ENCODE results near the gene SGCA.

DNA sequence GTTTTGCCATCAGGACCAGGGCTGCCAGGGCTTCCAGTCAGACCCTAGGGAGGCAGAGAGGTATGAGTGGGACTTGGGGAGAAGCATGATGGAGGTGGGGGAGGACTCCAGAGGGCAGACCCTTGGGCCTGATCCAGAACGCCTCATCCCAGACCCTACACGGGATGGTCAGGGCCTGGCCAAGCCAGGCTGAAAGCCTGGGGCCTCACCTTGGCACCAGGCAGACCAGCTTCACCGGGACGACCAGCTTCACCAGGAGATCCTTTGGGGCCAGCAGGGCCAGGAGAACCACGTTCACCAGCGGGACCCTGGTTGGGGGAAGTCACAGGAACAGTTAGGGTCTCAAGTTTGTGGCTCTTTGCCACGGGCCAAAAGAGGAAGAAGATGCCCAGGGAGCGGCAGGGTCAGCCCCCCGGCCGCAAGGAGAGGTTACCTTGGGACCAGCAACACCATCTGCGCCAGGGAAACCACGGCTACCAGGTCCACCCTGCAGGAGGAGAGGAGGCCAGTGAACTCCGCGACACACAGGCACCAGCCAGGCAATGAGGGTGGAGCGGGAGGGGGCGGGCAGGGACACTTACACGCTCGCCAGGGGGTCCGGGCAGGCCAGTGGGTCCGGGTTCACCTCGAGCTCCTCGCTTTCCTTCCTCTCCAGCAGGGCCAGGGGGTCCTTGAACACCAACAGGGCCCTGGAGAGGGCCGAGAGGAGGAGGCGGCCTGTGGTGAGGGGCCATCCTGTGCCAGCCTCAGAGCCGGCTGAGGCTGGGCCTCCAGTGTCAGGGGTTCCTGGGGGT lies 28.5 kb downstream of the SGCA start:
- TF ChIP-seq, protein P1, sequence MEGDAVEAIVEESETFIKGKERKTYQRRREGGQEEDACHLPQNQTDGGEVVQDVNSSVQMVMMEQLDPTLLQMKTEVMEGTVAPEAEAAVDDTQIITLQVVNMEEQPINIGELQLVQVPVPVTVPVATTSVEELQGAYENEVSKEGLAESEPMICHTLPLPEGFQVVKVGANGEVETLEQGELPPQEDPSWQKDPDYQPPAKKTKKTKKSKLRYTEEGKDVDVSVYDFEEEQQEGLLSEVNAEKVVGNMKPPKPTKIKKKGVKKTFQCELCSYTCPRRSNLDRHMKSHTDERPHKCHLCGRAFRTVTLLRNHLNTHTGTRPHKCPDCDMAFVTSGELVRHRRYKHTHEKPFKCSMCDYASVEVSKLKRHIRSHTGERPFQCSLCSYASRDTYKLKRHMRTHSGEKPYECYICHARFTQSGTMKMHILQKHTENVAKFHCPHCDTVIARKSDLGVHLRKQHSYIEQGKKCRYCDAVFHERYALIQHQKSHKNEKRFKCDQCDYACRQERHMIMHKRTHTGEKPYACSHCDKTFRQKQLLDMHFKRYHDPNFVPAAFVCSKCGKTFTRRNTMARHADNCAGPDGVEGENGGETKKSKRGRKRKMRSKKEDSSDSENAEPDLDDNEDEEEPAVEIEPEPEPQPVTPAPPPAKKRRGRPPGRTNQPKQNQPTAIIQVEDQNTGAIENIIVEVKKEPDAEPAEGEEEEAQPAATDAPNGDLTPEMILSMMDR (IDR thresholded peaks at IDR 0.05; ENCODE audit: borderline replicate concordance, extremely low read depth, low read length, poor library complexity, severe bottlenecking) = no peak
- TF ChIP-seq EZH2 (IDR thresholded peaks at IDR 0.05; ENCODE audit: borderline replicate concordance, low read depth, low read length, severe bottlenecking) = no peak
